ENCODE data around the gene ERCC1.

DNA sequence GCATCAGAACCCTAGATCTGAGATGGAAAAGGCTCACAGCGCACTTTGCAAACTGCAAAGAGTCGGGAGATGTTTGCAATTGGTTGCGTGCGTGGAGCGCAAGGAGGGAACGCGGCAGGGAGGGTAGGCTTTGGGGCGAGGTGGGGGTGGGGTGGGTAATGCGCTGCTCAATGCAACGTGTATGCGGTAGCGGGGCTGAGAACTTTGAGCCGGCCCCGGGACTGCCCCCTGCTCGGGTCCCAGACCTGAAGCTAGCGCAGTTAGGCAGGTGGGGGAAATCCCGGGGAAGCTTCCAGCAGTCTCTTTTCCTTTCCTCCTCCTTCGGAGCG lies 45.0 kb upstream of the ERCC1 start:
- TF ChIP-seq CEBPB (IDR thresholded peaks at IDR 0.05) (no peak), YY1 (IDR thresholded peaks at IDR 0.05; ENCODE audit: low read depth) (no peak), TCF12 (IDR thresholded peaks at IDR 0.05; ENCODE audit: low read depth) (no peak), RAD21 (IDR thresholded peaks at IDR 0.05; ENCODE audit: low read depth) (no peak), CREB1 (IDR thresholded peaks at IDR 0.05; ENCODE audit: low read depth) (no peak), EP300 (IDR thresholded peaks at IDR 0.05; ENCODE audit: borderline replicate concordance) (no peak), ZBTB7A (IDR thresholded peaks at IDR 0.05; ENCODE audit: low read depth) (no peak), FOXM1 (IDR thresholded peaks at IDR 0.05; ENCODE audit: borderline replicate concordance, low read depth) (no peak)
- TF ChIP-seq, protein P1, sequence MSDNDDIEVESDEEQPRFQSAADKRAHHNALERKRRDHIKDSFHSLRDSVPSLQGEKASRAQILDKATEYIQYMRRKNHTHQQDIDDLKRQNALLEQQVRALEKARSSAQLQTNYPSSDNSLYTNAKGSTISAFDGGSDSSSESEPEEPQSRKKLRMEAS (IDR thresholded peaks at IDR 0.05) = no peak
- TF ChIP-seq, protein P2, sequence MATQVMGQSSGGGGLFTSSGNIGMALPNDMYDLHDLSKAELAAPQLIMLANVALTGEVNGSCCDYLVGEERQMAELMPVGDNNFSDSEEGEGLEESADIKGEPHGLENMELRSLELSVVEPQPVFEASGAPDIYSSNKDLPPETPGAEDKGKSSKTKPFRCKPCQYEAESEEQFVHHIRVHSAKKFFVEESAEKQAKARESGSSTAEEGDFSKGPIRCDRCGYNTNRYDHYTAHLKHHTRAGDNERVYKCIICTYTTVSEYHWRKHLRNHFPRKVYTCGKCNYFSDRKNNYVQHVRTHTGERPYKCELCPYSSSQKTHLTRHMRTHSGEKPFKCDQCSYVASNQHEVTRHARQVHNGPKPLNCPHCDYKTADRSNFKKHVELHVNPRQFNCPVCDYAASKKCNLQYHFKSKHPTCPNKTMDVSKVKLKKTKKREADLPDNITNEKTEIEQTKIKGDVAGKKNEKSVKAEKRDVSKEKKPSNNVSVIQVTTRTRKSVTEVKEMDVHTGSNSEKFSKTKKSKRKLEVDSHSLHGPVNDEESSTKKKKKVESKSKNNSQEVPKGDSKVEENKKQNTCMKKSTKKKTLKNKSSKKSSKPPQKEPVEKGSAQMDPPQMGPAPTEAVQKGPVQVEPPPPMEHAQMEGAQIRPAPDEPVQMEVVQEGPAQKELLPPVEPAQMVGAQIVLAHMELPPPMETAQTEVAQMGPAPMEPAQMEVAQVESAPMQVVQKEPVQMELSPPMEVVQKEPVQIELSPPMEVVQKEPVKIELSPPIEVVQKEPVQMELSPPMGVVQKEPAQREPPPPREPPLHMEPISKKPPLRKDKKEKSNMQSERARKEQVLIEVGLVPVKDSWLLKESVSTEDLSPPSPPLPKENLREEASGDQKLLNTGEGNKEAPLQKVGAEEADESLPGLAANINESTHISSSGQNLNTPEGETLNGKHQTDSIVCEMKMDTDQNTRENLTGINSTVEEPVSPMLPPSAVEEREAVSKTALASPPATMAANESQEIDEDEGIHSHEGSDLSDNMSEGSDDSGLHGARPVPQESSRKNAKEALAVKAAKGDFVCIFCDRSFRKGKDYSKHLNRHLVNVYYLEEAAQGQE (IDR thresholded peaks at IDR 0.05; ENCODE audit: low read depth) = no peak
